ENCODE results near the gene TLE7.

Gene TLE7

DNA sequence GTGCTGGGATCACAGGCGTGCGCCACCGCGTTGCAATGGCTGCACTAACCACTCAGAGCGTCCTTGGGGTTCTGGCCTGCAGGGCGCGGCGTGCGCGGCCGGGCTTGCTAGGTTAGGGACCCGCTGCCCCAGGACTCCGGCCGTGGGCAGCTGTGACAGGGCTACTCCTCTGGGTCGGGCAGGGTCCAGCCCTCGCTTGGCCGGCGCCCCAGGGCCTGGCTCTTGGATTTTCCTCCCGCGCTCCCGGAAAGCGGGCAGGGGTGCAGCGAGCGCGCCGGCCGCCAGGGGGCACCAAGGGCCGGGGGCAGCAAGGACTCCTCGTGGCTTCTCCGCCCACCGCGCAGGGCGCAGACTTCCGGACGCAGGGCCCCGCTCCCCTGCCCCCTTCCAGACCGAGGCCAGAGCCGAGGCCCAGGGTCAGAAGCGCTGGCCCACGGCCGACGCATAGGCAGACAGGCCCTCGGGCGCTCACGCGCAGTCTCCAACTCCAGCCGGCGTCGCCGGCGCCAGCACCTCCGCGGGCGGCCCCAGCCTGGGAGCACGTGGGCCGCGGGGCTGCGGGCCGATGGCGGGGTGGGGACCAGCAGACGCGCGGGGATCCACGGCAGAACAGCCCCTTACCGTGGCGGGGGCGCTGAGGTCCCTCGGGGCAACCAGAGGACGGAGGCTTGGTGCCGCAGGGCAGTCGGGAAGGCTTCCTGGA is 355 bp downstream of the TLE7 start:
- H3K4me3 ChIP-seq (ENCODE audit: low read depth, low read length) = no peak overlapping the region
- no peak for DNase-seq (ENCODE audit: low read depth, low spot score)
- in situ Hi-C loops (cut with HindIII; ENCODE audit: low sequenced_read_pairs) = no loop called here
- TF ChIP-seq, protein P1, sequence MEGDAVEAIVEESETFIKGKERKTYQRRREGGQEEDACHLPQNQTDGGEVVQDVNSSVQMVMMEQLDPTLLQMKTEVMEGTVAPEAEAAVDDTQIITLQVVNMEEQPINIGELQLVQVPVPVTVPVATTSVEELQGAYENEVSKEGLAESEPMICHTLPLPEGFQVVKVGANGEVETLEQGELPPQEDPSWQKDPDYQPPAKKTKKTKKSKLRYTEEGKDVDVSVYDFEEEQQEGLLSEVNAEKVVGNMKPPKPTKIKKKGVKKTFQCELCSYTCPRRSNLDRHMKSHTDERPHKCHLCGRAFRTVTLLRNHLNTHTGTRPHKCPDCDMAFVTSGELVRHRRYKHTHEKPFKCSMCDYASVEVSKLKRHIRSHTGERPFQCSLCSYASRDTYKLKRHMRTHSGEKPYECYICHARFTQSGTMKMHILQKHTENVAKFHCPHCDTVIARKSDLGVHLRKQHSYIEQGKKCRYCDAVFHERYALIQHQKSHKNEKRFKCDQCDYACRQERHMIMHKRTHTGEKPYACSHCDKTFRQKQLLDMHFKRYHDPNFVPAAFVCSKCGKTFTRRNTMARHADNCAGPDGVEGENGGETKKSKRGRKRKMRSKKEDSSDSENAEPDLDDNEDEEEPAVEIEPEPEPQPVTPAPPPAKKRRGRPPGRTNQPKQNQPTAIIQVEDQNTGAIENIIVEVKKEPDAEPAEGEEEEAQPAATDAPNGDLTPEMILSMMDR (IDR thresholded peaks at IDR 0.05; ENCODE audit: low read depth, low read length) = peak; percentile 31

DNA sequence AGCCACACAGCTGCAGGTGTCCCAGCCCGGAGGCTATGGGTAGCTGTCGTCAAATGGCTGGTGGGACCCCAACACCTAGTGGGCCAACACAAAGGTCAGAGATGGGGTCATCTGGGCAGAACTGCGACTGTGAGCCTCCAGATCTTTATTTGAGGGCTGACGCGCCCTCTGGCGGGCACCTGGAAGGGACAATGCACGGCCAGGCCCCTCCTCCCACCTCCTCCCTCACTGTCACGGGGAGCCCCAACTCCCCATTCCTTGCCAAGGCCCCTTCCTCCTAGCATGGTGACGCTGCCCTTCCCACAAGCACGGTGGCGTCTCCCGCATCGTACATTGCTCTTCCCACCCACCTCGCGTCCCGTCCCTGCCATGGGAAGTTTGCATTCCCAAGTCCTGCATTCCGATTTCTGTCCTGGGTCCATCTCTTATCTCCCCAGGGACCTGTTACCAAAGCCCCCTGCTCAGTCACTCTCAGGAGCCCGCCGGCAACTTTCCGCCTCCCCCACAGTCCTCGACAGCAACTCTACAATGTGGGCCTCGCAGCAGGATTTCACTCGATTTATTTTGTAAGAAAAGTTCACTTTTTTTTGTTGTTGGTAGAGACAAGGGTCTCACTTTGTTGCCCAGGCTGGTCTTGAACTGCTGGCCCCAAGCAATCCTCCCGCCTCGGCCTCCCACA is 1.0 kb downstream of the TLE7 start:
- in situ Hi-C loops (cut with HindIII; ENCODE audit: low sequenced_read_pairs) = no loop called here
- DNase-seq (ENCODE audit: low read depth, low spot score) = no peak
- TF ChIP-seq, protein P1 (IDR thresholded peaks at IDR 0.05; ENCODE audit: low read depth, low read length) = no peak
- H3K4me3 ChIP-seq (ENCODE audit: low read depth, low read length) = no peak overlapping the region

DNA sequence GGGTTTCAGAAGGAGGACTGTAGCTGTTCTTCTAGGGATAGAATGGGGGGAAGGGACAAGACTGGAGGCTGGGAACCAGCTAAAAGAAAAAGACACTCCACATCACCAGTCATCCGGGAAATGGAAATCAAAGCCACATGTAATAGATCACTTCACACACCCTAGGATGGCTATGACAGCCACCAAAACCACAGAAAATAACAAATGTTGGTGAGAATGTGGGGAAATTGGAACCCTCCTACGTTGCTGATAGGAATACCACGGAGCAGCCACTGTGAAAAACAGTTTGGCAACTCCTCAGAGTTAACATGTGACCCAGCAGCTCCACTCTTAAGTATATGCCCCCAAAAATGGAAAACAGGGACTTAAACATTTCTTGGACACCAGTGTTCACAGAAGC is 2.3 kb downstream of the TLE7 start:
- TF ChIP-seq, protein P1 (IDR thresholded peaks at IDR 0.05; ENCODE audit: low read depth, low read length) = no peak
- DNase-seq (ENCODE audit: low read depth, low spot score) = no peak
- in situ Hi-C loops (cut with HindIII; ENCODE audit: low sequenced_read_pairs) = no loop called here

DNA sequence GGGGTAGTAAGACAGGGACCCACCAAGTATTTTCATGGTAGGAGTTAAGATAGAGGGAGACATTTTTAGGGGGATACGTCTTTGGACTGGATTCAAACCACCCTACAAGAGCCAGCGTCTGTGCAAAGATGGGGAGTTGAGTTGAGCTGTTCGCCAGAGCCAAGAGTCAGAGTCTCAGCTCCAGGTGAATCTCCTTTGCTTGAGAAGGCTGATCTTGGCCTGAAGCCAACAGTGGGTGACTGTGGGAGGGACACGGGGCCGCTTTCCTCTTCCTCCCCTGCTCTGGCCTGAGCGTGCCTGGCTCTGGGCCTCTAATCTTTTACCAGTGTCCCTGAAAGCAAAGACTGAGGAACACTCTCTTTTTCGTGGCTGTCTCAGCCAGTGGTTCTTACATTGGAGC is 5.4 kb downstream of the TLE7 start:
- TF ChIP-seq, protein P1 (IDR thresholded peaks at IDR 0.05; ENCODE audit: low read depth, low read length) = no peak

More for the DNA sequence above, 2.3 kb downstream of the TLE7 start:
- H3K4me3 ChIP-seq (ENCODE audit: low read depth, low read length) = no peak overlapping the region

DNA sequence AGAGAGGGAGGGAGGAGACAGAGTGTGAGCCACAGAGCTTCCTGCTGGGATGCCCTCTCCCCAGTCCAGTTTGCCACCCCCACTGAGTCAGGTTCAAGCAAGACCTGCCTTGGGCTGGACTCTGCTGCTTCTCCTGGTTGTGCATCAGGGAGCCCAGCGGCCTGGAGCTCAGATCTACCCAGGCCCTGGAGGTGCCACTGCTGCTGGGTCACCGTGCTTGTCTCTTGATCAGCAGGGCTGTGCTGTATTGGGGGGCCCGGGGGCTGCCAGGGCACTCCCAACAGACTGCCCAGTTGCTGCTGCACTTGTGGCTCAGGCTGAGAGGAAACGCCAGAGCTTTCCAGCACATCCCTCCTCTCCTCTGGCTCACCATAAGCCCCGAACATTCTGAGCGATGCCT is 8.9 kb downstream of the TLE7 start:
- in situ Hi-C loops (cut with HindIII; ENCODE audit: low sequenced_read_pairs) = no loop called here
- no peak overlapping the region for H3K4me3 ChIP-seq (ENCODE audit: low read depth, low read length)
- no peak for DNase-seq (ENCODE audit: low read depth, low spot score)
- TF ChIP-seq, protein P1 (IDR thresholded peaks at IDR 0.05; ENCODE audit: low read depth, low read length) = no peak

More for the DNA sequence above, 5.4 kb downstream of the TLE7 start:
- in situ Hi-C loops (cut with HindIII; ENCODE audit: low sequenced_read_pairs) = no loop called here
- H3K4me3 ChIP-seq (ENCODE audit: low read depth, low read length) = no peak overlapping the region
- no peak for DNase-seq (ENCODE audit: low read depth, low spot score)

DNA sequence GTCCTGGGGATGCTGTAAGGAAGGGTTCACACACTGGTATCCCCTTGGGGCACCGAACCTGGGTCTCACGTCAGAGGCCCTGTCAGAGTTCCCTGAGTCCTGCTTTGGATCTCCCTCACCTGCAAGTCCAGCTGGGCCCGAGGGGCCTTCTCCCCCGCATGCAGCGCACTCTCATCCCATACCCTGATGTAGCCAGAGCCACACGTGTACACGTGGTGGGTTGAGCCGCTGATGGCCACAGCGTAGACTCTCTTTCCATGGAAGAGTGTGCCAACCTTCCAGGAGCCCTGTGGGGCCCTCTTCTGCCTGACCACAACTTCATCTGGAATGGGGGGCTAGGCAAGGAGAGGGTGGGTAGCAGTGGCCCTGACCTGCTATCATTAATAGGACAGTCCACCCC is 9.9 kb downstream of the TLE7 start:
- TF ChIP-seq, protein P1 (IDR thresholded peaks at IDR 0.05; ENCODE audit: low read depth, low read length) = no peak
- H3K4me3 ChIP-seq (ENCODE audit: low read depth, low read length) = no peak overlapping the region
- in situ Hi-C loops (cut with HindIII; ENCODE audit: low sequenced_read_pairs) = no loop called here
- no peak for DNase-seq (ENCODE audit: low read depth, low spot score)
